COLO829 (cell line): ENCODE results near the gene C5orf58.

Experiments used
- DNase-seq: peaks from one replicate; pipeline ENCODE4 v3.0.0; 2012; ENCODE audit warnings: low spot score

Gene C5orf58

DNA sequence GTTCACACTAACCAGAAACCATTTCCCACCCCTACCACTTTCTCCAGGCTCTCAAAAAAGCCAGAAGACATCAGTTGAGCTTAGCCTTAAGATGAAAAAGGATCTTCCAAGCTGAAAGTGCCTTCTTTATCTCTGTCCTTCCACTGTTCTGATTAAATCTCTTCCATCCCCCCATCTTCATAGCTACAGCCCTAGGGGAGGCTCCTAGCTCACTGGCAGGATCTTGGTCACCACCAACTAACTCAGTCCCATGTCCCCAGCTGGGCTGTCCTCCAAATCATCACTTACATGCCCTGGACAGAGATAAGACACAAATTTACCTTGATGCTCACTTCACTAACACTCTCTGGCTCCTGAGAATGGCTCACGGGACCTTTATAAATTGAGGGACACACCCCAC, 50.5 kb downstream of the C5orf58 start:
- DNase-seq: no peak

DNA sequence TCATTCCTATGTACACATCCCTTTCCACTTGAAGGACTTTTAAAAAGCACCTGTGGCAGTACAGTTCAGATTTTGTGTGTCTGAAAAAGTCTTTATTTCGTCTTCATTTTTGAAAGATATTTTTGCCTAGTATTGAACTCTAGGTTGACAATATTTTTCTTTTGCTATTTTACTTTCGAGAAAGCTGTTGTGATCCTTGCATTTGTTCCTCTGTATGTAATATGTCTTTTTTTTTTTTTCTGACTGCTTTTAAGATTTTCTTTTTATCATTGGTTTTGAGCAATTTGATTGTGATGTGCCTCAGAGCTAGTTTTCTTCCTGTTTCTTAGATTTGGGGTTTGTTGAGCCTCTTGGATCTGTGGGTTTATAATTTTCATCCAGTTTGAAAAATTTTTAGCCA, 51.4 kb downstream of the C5orf58 start:
- no peak for DNase-seq

DNA sequence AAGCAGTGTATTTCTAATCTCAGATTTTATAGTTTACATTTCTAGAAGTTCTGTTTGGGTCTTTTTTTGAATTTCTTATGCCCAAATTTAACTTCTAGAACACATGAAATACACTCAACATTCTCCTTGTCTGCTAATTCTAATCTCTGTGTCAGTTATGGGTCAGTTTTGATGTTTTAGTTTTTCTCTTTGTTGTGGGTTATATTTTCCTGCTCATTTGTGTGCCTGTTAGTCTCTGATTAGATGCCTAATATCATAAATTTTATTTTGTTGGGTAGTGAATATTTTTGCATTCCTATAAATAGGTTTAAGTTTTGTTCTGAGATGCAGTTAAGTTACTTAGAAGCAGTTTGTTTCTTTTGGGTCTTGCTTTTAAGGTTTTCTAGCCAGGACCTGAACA, 52.4 kb downstream of the C5orf58 start:
- no peak for DNase-seq

GRCh38 chr5:170286386-170286925, 53.7 kb downstream of the C5orf58 start:
- DNase-seq: no peak

GRCh38 chr5:170287532-170287931, 54.7 kb downstream of the C5orf58 start:
- DNase-seq: no peak

- no peak for DNase-seq
Observed at GRCh38 chr5:170288151-170288550, 55.4 kb downstream of the C5orf58 start.

- DNase-seq: no peak
Observed at GRCh38 chr5:170288551-170288950, 55.8 kb downstream of the C5orf58 start.

- DNase-seq: no peak
Observed at GRCh38 chr5:170289121-170289520, 56.3 kb downstream of the C5orf58 start.

GRCh38 chr5:170289764-170290163, 57.0 kb downstream of the C5orf58 start:
- no peak for DNase-seq

GRCh38 chr5:170290498-170290897, 57.7 kb downstream of the C5orf58 start:
- no peak for DNase-seq

DNA sequence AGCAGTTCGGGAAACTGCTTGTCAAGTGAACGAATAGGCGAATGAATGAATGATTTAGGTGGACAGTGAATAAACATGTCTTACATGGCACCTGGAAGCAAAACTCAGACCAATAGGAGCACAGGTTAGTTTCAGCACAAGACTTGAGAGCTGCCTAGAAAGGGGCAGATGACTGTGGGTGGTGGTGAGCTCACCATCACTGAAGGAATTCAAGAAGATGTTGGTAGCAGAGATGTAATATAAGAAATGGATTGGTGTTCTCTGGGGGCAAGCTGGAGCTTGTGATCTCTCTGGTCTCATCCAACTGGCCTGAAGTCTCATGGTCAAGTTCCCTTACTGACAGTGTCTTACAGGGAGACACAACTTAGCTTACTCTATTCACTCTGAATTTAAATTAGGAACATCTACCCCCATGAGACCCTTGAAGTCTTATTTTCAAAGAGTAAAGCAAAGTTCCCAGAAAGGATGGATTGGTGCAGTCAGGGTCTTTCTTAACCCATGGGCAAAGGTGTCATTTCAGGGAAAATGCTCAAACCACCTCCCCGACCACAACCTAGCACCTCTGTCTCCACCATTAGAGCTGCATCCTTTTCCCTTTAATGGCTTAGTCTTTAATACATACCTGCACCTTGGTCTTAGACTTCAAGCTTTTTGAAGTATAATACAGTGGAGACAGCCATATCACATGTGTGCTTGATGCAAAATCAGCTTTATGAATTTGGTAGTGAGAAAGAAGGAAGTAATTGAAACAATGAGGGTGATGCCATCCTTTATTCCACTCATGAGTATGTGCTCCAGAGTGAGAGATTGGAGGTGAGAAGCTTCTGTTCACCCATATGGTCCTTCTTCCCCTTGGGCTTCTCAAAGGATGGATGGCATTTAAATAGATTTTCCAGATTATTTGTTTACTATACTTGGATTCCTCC, 59.7 kb downstream of the C5orf58 start:
- DNase-seq: no peak

GRCh38 chr5:170293273-170293672, 60.5 kb downstream of the C5orf58 start:
- no peak for DNase-seq

- no peak for DNase-seq
Observed at GRCh38 chr5:170294057-170294456, 61.3 kb downstream of the C5orf58 start.

DNA sequence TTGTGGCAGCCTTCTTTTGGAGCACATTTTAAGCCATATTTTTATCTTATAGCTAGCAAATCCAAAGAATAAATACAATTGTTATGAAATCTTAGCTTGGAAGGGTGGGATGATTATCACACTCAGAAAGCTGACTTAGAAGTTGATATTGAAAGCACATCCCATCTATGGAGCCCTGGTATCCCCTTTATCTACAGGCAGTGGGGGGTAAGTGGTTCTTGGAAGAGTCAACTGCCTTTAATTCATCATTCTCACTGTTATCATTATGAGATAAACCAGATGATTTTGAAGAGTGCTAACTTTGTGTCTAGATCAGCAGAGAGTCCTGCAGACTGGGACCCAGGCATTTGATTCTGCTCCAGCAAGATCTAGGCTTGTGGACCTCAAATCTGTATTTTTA, 61.8 kb downstream of the C5orf58 start:
- no peak for DNase-seq
